Small intestine (tissue), 7 donors: ENCODE results near the gene SMOC2. TPM values are rescaled to one million over a fixed set of nuclear protein-coding genes. Genes with fewer than 3 reads are reported as not detected.
A peak's percentile ranks its signal among the peaks of the same experiment; 100 is the strongest.

Experiments
- DNase-seq, 2 donors: peaks; one replicate each; pipeline versions ENCODE4 v3.0.0 to v3.0.0-alpha.2; 2013
- FAIRE-seq: peaks from 2 replicates; lab custom pipeline; 2012; peaks lifted over from hg19 to GRCh38; lab: Jason Lieb, UNC
- H3K27ac ChIP-seq, 3 donors: one replicate each; pipeline ENCODE4 v1.5.1; 2013; ENCODE audit warnings: low read length in 2 of 3, mild to moderate bottlenecking in 2 of 3, control low read depth in 1 of 3, inconsistent platforms in 1 of 3, low read depth in 1 of 3, moderate library complexity in 1 of 3
- H3K27me3 ChIP-seq, 3 donors: one replicate each; pipeline ENCODE4 v1.6.1; 2013; ENCODE audit warnings: low read length in 3 of 3, inconsistent platforms in 1 of 3; ENCODE audit not compliant: control insufficient read depth in 3 of 3, insufficient read depth in 3 of 3
- H3K36me3 ChIP-seq, 3 donors: one replicate each; pipeline ENCODE4 v1.6.1; 2013; ENCODE audit warnings: low read length in 3 of 3, inconsistent platforms in 1 of 3, low read depth in 1 of 3, mild to moderate bottlenecking in 1 of 3, moderate library complexity in 1 of 3; ENCODE audit not compliant: control insufficient read depth in 3 of 3, insufficient read depth in 2 of 3
- H3K4me1 ChIP-seq, 3 donors: one replicate each; pipeline ENCODE4 v1.6.1; 2013; ENCODE audit warnings: low read length in 2 of 3, inconsistent platforms in 1 of 3, low read depth in 1 of 3, mild to moderate bottlenecking in 1 of 3, moderate library complexity in 1 of 3; ENCODE audit not compliant: control insufficient read depth in 3 of 3, insufficient read depth in 2 of 3
- H3K4me3 ChIP-seq, 3 donors: one replicate each; pipeline ENCODE4 v1.5.1; 2013; ENCODE audit warnings: low read length in 3 of 3, control low read depth in 1 of 3, inconsistent platforms in 1 of 3, low read depth in 1 of 3, mild to moderate bottlenecking in 1 of 3, moderate library complexity in 1 of 3
- H3K9me3 ChIP-seq, 2 donors: one replicate each; pipeline ENCODE4 v1.6.1; 2013; ENCODE audit warnings: low read depth in 1 of 2, low read length in 1 of 2; ENCODE audit not compliant: control insufficient read depth in 2 of 2, insufficient read depth in 1 of 2
- WGBS, 3 donors: extraction: QIAGEN DNeasy Blood & Tissue Kit; methylation state at CpG; one replicate each; pipeline ENCODE4 v1.1.7; 2013; 5-methylcytosine and 5-hydroxymethylcytosine counted together
- polyA plus RNA-seq, 4 donors: library from polyadenylated mRNA; stranded (reverse) in 3 of 4; unstranded in 1 of 4; fragments of 200-250 nt in 3 of 4; fragments of 120-200 nt in 1 of 4; gene quantifications; one replicate each; pipeline versions ENCODE4 v1.2.1 to v1.2.3, GENCODE V29; 2013
- donor health status: healthy with polysubstance abuse.
- donor health status: control.
- donor health status: control.
- donor health status: Bipolar disorder and iron deficiency.
- donor health status: healthy.

The SMOC2 gene
- polyA plus RNA-seq, 4 donors, result 0.89 to 56.7 (median 4.0) TPM

- FAIRE-seq, result no peak
These were observed 85.1 kb downstream of the SMOC2 start for GRCh38 chr6:168525926-168526630.

GRCh38 chr6:168526841-168527281 lies 85.9 kb downstream of the SMOC2 start:
- Histone ChIP-seq H3K27me3 (no peaks in the 10 kb centered on the region), H3K27ac (no peak overlapping the region), H3K9me3 (no peaks in the 10 kb centered on the region), H3K36me3 (peaks cover 0 to 5% (median 0%) of the 10 kb centered on the region in 3 donors), H3K4me3 (no peak overlapping the region), H3K4me1 (peaks cover 0 to 3% (median 0%) of the 10 kb centered on the region in 3 donors)
- 46 to 67% (median 59%) methylated on average over 8 of the region's 8 CpGs for WGBS, 3 donors
- no peak for FAIRE-seq
- no peak for DNase-seq

More at GRCh38 chr6:168525926-168526630, 85.1 kb downstream of the SMOC2 start:
- no peak for DNase-seq
- Histone ChIP-seq H3K36me3 (peaks cover 0 to 5% (median 0%) of the 10 kb centered on the region in 3 donors), H3K9me3 (no peaks in the 10 kb centered on the region), H3K27ac (no peak overlapping the region), H3K4me3 (no peak overlapping the region), H3K27me3 (no peaks in the 10 kb centered on the region), H3K4me1 (peaks cover 0 to 3% (median 0%) of the 10 kb centered on the region in 3 donors)
- 62 to 86% (median 82%) methylated on average over 16 of the region's 16 CpGs for WGBS, 3 donors

- no peak for FAIRE-seq
- Histone ChIP-seq H3K27ac (peak overlapping the region in 1 of 3 donors; percentile 27), H3K27me3 (no peaks in the 10 kb centered on the region), H3K4me3 (no peak overlapping the region), H3K36me3 (peaks cover 0 to 5% (median 0%) of the 10 kb centered on the region in 3 donors), H3K4me1 (peaks cover 0 to 3% (median 0%) of the 10 kb centered on the region in 3 donors), H3K9me3 (no peaks in the 10 kb centered on the region)
- WGBS, 3 donors, result 81 to 94% (median 87%) methylated on average over 25 of the region's 25 CpGs
- no peak for DNase-seq
These were observed 86.6 kb downstream of the SMOC2 start for GRCh38 chr6:168527451-168528210.

GRCh38 chr6:168528474-168529095 lies 87.6 kb downstream of the SMOC2 start:
- Histone ChIP-seq H3K4me1 (peaks cover 0 to 3% (median 0%) of the 10 kb centered on the region in 3 donors), H3K9me3 (no peaks in the 10 kb centered on the region), H3K27me3 (no peaks in the 10 kb centered on the region), H3K36me3 (peaks cover 0 to 5% (median 0%) of the 10 kb centered on the region in 3 donors), H3K27ac (no peak overlapping the region), H3K4me3 (no peak overlapping the region)
- DNase-seq, result no peak
- FAIRE-seq, result no peak
- WGBS, 3 donors, result 80 to 93% (median 81%) methylated on average over 3 of the region's 3 CpGs

DNA sequence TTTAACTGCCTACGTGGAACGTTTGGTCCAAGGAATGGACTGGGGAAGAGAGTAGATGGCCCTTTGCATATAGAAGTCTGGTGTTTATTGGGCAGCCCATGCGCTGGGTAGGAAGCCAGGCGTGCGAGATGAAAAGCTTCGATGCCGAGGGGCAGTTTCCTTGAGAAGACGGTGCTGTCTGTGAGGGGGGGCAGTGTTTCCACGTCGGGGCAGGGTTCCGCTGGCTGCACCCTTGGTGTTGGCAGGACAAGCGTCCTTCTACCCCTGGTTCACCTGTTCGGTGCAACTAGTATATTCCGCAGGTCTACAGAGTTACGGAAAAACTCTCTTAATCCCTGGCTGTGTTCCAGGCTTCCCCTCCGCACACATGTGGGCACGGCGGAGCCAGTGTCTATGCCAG lies 88.2 kb downstream of the SMOC2 start:
- no peak for FAIRE-seq
- no peak for DNase-seq
- Histone ChIP-seq H3K27ac (no peak overlapping the region), H3K27me3 (no peaks in the 10 kb centered on the region), H3K4me3 (no peak overlapping the region), H3K4me1 (peaks cover 0 to 3% (median 0%) of the 10 kb centered on the region in 3 donors), H3K9me3 (no peaks in the 10 kb centered on the region), H3K36me3 (peaks cover 0 to 5% (median 0%) of the 10 kb centered on the region in 3 donors)
- WGBS, 3 donors, result 93 to 94% (median 94%) methylated on average over 18 of the region's 18 CpGs

GRCh38 chr6:168530653-168531071 lies 89.7 kb downstream of the SMOC2 start:
- H3K27ac ChIP-seq, result no peak overlapping the region
- no peaks in the 10 kb centered on the region for H3K9me3 ChIP-seq
- H3K4me1 ChIP-seq, result peaks cover 0 to 3% (median 0%) of the 10 kb centered on the region in 3 donors
- no peak for FAIRE-seq
- no peaks in the 10 kb centered on the region for H3K27me3 ChIP-seq
- WGBS, 3 donors, result 63 to 80% (median 75%) methylated on average over 12 of the region's 12 CpGs
- no peak for DNase-seq
- peaks cover 0 to 5% (median 0%) of the 10 kb centered on the region in 3 donors for H3K36me3 ChIP-seq
- no peak overlapping the region for H3K4me3 ChIP-seq

GRCh38 chr6:168532070-168532469 lies 91.1 kb downstream of the SMOC2 start:
- peaks cover 0 to 2% (median 0%) of the 10 kb centered on the region in 3 donors for H3K4me1 ChIP-seq
- no peaks in the 10 kb centered on the region for H3K9me3 ChIP-seq
- H3K36me3 ChIP-seq, result peaks cover 0 to 5% (median 0%) of the 10 kb centered on the region in 3 donors
- 17 to 60% (median 37%) methylated on average over 5 of the region's 5 CpGs for WGBS, 3 donors
- no peaks in the 10 kb centered on the region for H3K27me3 ChIP-seq
- H3K27ac ChIP-seq, result no peak overlapping the region
- DNase-seq, result no peak
- FAIRE-seq, result no peak
- H3K4me3 ChIP-seq, result no peak overlapping the region

GRCh38 chr6:168533414-168533813 lies 92.4 kb downstream of the SMOC2 start:
- Histone ChIP-seq H3K9me3 (no peaks in the 10 kb centered on the region), H3K4me3 (no peak overlapping the region), H3K27ac (no peak overlapping the region), H3K27me3 (no peaks in the 10 kb centered on the region), H3K36me3 (peaks cover 0 to 2% (median 0%) of the 10 kb centered on the region in 3 donors), H3K4me1 (no peaks in the 10 kb centered on the region)
- WGBS, 3 donors, result 21 to 34% (median 27%) methylated on average over 4 of the region's 4 CpGs
- FAIRE-seq, result no peak
- DNase-seq, result no peak
